A673 (cell line): ENCODE results near the gene XAGE5.
"Not testable (repeated sequence)": the region's sequence is repeated elsewhere in the genome, so short reads cannot be mapped to it uniquely, and the experiment has no call there.

ENCODE experiments used
- EZH2 ChIP-seq: fragments of 200-600 bp; sonication (generic); IDR thresholded peaks from 2 replicates; pipeline ENCODE4 v1.6.1; 2017; ENCODE audit warnings: borderline replicate concordance, low read depth, mild to moderate bottlenecking, mixed read lengths, antibody characterized with exemption, low read length; ENCODE audit not compliant: poor library complexity, severe bottlenecking
- TF ChIP-seq, protein P1 (sequence below): fragments of 300-800, 200-600 bp; sonication (generic); conservative IDR thresholded peaks from 2 replicates; pipeline ENCODE4 v1.5.1; 2017; ENCODE audit warnings: low read depth, mild to moderate bottlenecking, antibody characterized with exemption, low read length, moderate library complexity, mixed read lengths

DNA sequence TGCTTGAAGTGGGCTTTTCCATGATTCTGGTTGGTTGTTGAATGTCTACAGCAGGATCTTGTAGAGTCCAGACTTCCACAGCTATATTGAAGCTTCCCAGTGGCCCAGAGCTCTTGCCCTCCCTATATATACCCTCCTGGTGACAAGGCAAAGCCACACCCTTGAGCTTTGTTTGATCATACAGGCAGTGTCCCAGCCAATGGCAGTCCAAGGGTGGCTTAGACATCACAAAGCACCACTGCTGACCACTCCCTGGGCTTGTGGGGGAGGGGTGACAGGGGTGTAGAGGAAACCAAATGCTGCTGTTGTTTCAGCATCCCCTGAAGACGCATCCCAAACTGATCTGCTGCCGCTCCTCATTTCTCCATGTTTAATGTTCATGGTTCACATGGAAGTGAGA lies 13.8 kb upstream of the XAGE5 start, which contains the start of gene SPANXN5:
- TF ChIP-seq, protein P1, sequence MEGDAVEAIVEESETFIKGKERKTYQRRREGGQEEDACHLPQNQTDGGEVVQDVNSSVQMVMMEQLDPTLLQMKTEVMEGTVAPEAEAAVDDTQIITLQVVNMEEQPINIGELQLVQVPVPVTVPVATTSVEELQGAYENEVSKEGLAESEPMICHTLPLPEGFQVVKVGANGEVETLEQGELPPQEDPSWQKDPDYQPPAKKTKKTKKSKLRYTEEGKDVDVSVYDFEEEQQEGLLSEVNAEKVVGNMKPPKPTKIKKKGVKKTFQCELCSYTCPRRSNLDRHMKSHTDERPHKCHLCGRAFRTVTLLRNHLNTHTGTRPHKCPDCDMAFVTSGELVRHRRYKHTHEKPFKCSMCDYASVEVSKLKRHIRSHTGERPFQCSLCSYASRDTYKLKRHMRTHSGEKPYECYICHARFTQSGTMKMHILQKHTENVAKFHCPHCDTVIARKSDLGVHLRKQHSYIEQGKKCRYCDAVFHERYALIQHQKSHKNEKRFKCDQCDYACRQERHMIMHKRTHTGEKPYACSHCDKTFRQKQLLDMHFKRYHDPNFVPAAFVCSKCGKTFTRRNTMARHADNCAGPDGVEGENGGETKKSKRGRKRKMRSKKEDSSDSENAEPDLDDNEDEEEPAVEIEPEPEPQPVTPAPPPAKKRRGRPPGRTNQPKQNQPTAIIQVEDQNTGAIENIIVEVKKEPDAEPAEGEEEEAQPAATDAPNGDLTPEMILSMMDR = not testable (repeated sequence)
- not testable (repeated sequence) for TF ChIP-seq EZH2
